Measurements from ENCODE around the gene GLG1.

The GLG1 gene

GRCh38 chr16:74496054-74496453, 110.9 kb downstream of the GLG1 start:
- TF ChIP-seq, protein P1, sequence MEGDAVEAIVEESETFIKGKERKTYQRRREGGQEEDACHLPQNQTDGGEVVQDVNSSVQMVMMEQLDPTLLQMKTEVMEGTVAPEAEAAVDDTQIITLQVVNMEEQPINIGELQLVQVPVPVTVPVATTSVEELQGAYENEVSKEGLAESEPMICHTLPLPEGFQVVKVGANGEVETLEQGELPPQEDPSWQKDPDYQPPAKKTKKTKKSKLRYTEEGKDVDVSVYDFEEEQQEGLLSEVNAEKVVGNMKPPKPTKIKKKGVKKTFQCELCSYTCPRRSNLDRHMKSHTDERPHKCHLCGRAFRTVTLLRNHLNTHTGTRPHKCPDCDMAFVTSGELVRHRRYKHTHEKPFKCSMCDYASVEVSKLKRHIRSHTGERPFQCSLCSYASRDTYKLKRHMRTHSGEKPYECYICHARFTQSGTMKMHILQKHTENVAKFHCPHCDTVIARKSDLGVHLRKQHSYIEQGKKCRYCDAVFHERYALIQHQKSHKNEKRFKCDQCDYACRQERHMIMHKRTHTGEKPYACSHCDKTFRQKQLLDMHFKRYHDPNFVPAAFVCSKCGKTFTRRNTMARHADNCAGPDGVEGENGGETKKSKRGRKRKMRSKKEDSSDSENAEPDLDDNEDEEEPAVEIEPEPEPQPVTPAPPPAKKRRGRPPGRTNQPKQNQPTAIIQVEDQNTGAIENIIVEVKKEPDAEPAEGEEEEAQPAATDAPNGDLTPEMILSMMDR (IDR thresholded peaks at IDR 0.05; ENCODE audit: low read depth, low read length, poor library complexity, severe bottlenecking): no peak
- no peak for TF ChIP-seq EZH2phosphoT487 (IDR thresholded peaks at IDR 0.05; ENCODE audit: borderline replicate concordance, low read length)
- Histone ChIP-seq H3K36me3 (ENCODE audit: control insufficient read depth, low read length) (peaks cover 16% of the 10 kb centered on the region), H3K27me3 (ENCODE audit: control insufficient read depth, low read length) (no peaks in the 10 kb centered on the region), H3K27ac (ENCODE audit: low read depth, low read length) (no peak overlapping the region), H4K20me1 (ENCODE audit: control insufficient read depth, insufficient read depth, low read depth, low read length) (no peaks in the 10 kb centered on the region), H3K4me3 (ENCODE audit: low read length) (no peak overlapping the region), H3K4me2 (ENCODE audit: low read length) (no peak overlapping the region), H3K4me1 (ENCODE audit: control insufficient read depth, low read length) (no peaks in the 10 kb centered on the region), H3F3A (ENCODE audit: control insufficient read depth, insufficient read depth) (peaks cover 4% of the 10 kb centered on the region; the same call in 1 of the 2 replicates), H3K79me2 (ENCODE audit: control insufficient read depth, low read length) (no peaks in the 10 kb centered on the region), H3K9me2 (replicated peaks; ENCODE audit: control insufficient read depth, low read length) (no peaks in the 10 kb centered on the region), H3K9me3 (ENCODE audit: control insufficient read depth, insufficient read depth, low read length) (no peaks in the 10 kb centered on the region)

- H3K9me2 ChIP-seq (replicated peaks; ENCODE audit: control insufficient read depth, low read length): no peaks in the 10 kb centered on the region
- H3K79me2 ChIP-seq (ENCODE audit: control insufficient read depth, low read length): no peaks in the 10 kb centered on the region
- H3K4me1 ChIP-seq (ENCODE audit: control insufficient read depth, low read length): no peaks in the 10 kb centered on the region
- no peak overlapping the region for H3K4me3 ChIP-seq (ENCODE audit: low read length)
- no peak overlapping the region for H3K4me2 ChIP-seq (ENCODE audit: low read length)
- no peaks in the 10 kb centered on the region for H3K27me3 ChIP-seq (ENCODE audit: control insufficient read depth, low read length)
- H3K27ac ChIP-seq (ENCODE audit: low read depth, low read length): no peak overlapping the region
- H3K9me3 ChIP-seq (ENCODE audit: control insufficient read depth, insufficient read depth, low read length): no peaks in the 10 kb centered on the region
- H3K36me3 ChIP-seq (ENCODE audit: control insufficient read depth, low read length): peaks cover 27% of the 10 kb centered on the region
- no peaks in the 10 kb centered on the region for H3F3A ChIP-seq (ENCODE audit: control insufficient read depth, insufficient read depth)
- TF ChIP-seq, protein P1 (IDR thresholded peaks at IDR 0.05; ENCODE audit: low read depth, low read length, poor library complexity, severe bottlenecking): no peak
- TF ChIP-seq EZH2phosphoT487 (IDR thresholded peaks at IDR 0.05; ENCODE audit: borderline replicate concordance, low read length): no peak
- no peaks in the 10 kb centered on the region for H4K20me1 ChIP-seq (ENCODE audit: control insufficient read depth, insufficient read depth, low read depth, low read length)
Measured at GRCh38 chr16:74492976-74493375, 113.9 kb downstream of the GLG1 start.

DNA sequence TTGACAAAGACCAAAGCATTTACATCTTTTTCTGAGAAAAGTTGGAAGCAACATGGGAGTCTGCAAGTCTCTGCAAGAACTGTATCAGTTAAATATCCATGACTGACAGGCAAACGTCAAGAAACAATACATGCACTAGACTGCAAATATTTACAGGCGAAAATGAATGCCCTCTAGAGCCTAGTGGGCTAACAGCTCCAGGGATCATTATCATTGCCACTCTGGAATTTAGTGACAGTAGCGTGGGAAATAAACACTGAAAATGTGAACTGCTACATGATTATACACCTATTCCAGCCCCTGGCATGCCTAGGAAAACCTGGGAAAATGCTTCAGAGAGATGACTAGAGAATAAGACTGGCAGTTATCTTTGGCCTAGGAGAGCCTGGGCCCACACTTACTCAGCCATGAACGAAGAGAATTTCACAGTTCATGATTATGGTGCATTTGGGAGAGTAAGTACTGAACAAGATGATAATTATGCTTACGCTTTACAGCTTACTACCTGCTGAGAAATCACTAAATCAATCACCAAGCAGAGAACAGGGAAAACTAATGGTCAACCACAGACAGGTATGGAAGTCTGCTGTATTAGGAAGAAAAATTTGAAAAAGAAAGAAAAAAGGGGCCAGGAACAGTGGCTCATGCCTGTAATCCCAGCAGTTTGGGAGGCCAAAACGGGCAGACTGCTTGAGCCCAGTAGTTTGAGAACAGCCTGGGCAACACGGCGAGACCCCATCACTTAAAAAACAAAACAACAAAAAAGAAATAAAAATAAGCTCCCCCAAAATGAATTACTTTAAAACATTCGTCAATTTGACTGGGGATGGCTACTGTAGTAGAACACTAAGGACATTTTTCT, 119.0 kb downstream of the GLG1 start:
- Histone ChIP-seq H3K27ac (ENCODE audit: low read depth, low read length) (no peak overlapping the region), H3K36me3 (ENCODE audit: control insufficient read depth, low read length) (peaks cover 46% of the 10 kb centered on the region), H3K4me1 (ENCODE audit: control insufficient read depth, low read length) (no peaks in the 10 kb centered on the region), H3K4me3 (ENCODE audit: low read length) (no peak overlapping the region), H3K27me3 (ENCODE audit: control insufficient read depth, low read length) (no peaks in the 10 kb centered on the region), H4K20me1 (ENCODE audit: control insufficient read depth, insufficient read depth, low read depth, low read length) (no peaks in the 10 kb centered on the region), H3K79me2 (ENCODE audit: control insufficient read depth, low read length) (no peaks in the 10 kb centered on the region), H3F3A (ENCODE audit: control insufficient read depth, insufficient read depth) (no peaks in the 10 kb centered on the region), H3K4me2 (ENCODE audit: low read length) (no peak overlapping the region), H3K9me3 (ENCODE audit: control insufficient read depth, insufficient read depth, low read length) (no peaks in the 10 kb centered on the region), H3K9me2 (replicated peaks; ENCODE audit: control insufficient read depth, low read length) (no peaks in the 10 kb centered on the region)
- TF ChIP-seq, protein P1 (IDR thresholded peaks at IDR 0.05; ENCODE audit: low read depth, low read length, poor library complexity, severe bottlenecking): no peak
- no peak for TF ChIP-seq EZH2phosphoT487 (IDR thresholded peaks at IDR 0.05; ENCODE audit: borderline replicate concordance, low read length)

Data from DOHH2 (cell line).